NCI-H82 treated with DMSO at 0.1 percent for 48 hours (cell line): Measurements from ENCODE around the gene ZBTB26.
A peak's percentile ranks its signal among the peaks of the same experiment; 100 is the strongest.

ENCODE experiments used
- DNase-seq: peaks from one replicate; lab custom pipeline; 2025; ENCODE audit not compliant: unreplicated experiment; lab: John Stamatoyannopoulos, UW

ZBTB26 gene, protein sequence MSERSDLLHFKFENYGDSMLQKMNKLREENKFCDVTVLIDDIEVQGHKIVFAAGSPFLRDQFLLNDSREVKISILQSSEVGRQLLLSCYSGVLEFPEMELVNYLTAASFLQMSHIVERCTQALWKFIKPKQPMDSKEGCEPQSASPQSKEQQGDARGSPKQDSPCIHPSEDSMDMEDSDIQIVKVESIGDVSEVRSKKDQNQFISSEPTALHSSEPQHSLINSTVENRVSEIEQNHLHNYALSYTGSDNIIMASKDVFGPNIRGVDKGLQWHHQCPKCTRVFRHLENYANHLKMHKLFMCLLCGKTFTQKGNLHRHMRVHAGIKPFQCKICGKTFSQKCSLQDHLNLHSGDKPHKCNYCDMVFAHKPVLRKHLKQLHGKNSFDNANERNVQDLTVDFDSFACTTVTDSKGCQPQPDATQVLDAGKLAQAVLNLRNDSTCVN

DNA sequence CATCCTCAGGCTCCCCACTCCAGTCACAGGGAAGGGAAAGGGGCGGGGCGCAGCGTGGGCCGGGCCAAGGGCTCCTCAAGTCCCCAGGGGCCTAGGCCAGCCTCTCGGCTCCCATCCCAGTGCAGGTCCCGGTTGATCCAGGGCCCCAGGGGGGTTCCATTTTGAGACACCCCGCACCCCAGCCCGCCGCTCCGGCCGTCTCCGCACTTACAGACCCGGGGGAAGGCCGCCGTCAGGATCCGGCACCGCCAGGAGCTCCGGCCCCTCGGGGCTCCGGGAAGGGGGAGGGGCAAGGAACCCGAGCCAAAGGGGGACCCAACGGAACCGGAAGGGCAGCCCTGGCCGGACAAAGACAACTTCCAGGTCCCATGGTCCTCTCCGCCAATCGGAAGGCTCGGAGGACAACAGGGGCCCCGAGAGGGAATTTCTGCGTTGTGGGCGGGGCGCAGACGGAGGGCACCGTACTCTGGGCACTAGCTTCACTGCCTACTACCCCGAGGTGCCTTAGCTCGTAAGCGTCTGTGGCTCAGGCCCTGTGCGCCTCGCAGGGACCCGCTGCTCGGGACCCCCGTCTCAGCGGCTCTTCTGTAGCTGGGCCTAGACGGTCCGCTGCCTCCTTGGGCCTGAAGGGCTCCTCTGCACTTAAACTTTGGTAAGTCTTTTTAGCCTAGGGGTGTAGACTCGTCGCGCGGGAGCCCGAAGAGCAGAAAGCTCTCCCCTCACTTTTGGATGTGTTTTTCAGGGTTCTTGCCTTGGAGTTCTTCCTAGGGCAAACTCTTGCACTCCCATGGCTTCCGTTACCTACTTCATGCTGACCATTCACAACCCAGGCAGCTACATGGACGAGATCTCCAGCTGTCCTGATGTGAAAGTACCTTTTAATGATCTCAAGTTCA, at the start of gene ZBTB26:
Gene ZBTB26 (minus strand): TSS at position 287 of the 896 bp plus-strand sequence. CDS start 11,578 bp downstream, outside the sequence.
- DNase-seq = peak; percentile 73

DNA sequence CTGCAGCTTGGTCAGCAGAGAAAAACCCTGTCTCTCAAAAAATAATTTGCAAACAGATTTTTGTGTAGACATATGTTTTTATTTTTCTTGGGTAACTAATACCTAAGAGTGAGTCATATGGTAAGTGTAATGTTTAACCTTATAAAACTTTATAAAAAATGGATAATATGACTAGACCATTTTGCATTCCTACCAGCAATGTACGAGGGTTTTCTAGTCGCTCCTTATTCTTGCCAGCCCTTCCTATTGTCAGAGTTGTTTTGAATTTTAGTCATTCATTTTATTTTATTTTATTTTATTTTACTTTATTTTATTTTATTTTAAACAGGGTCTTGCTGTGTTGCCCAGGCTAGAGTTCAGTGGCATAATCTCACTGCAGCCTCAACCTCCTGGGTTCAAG, 47.3 kb upstream of the ZBTB26 start:
- no peak for DNase-seq

DNA sequence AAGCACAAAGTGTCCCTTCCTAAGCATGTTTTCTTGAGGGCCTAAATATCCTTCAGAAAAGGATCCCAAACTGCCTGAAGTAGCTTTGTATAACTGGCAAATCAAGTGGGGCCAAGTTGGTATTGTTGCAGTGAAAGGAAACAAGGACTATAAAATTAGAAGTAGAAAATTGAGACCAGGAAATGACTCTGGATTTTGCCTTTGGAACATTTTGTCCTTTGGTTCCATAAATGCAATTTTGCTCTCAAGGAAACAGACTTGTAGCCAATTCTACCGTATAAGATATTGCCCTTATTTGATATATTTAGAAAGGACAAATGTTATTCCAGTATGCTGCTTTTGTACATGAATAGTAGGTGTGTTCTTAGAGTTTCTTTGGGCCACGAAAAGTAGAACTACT, 43.9 kb upstream of the ZBTB26 start:
- DNase-seq = no peak

DNA sequence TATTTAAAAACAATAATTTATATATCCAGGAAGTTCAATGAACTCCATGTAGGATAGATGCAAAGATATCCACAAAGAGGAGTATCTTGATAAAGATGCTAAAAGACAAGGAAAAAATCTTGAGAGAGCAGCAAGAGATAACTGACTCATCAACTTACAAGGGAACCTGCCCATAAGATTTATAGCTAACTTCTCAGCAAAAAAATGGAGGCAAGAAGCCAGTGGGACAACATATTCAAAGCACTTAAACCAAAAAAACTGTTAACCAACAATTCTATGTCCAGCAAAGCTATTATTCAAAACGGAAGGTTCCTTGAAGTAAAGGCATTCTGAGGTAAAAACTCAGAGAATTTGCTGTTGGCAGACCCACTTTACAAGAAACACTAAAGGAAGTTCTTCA, 29.8 kb upstream of the ZBTB26 start:
- DNase-seq = no peak

DNA sequence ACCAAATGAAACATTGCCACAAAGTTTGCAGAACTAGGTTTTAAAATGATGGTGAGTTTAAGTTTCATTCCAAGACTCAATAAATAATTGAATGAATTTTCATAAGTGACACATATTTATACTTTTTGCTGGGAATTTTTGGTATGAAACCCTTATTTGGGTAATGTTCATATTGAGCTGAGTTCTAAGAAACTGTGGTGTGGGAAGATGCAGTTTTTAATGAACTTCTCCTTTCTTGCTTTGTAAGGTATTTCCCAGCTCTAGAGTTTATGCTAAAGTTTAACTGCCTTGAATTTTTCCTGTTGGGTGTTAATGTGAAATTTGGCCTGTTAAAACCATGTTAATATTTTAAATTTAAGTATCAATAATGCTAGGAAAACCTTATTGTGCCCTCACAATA, 24.6 kb upstream of the ZBTB26 start:
- DNase-seq = no peak

DNA sequence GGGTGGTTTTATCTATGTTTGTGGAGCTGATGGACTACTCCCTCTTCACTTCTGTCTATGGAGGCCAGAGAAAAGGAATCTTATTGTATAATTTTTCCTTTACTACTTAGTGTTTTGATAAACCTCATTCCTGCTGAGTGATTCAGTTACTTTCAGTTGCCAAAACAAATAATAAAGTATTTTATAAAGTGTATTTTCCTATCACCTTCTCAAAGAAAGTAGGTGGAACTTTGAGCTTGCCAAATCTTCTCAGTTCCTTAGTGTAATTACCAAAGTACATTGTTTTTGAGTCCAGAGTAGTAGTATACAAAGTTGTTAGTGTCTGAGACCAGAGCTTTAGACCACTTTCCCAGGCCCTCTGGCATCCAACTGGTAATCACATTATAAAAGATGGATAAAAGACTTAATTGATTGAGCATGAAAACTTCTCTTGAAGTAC, 23.0 kb upstream of the ZBTB26 start:
- DNase-seq = no peak

DNA sequence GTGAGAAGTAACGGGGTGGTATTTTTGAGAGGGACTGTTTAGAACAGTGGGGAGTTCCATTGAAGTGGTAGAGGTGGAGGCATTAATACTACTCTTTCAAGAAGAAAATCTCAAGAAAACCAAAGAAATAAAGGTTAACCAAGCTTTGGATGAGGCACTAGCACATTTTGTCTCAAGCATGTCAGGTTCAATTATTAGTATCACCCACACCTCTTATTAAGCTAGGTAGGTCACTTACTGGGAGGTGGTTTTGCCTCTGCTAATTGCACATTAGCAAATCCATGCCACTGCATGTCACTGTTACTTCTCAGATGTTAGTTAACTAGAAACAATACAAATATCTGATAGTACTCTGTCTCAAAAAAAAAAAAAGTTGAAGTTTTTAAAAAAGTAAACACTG, 19.7 kb upstream of the ZBTB26 start:
- DNase-seq = no peak

DNA sequence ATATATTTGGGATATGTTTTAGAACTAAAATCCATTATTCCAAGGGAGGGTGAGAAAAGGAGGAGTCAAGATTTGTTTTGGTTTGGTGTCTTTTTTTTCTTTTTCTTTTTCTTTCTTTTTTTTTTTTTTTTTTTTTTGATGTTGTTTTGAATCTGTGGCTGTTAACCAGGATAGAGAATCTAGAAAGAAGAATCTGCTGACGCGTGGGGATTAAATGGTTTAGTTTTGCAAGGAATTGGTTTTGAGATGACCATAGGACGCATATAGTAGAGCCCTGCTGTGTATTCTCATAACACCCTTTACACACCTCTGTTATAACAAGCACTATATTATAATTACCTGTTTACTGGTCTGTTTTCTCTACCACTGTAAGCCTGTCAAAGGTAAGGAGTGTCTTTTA, 19.0 kb upstream of the ZBTB26 start:
- DNase-seq = no peak

DNA sequence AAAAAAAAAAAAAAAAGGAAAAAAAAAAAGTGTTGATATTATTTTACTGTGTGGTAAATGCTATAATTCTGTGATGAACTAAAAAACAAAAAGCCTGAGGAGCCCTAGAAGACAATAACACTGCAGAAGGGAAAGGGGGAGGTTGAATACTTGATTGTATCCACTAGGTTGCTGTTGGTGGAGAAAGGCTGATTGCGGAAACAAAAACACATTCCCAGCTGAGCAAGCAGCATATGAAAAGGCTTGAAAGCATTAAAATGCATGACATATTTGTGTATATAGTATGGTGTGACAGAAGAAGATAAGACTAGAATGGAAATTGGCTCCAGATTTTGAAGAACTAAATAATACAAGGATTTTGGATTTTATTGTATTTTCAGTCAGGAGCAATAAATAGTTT, 18.4 kb upstream of the ZBTB26 start:
- DNase-seq = no peak

DNA sequence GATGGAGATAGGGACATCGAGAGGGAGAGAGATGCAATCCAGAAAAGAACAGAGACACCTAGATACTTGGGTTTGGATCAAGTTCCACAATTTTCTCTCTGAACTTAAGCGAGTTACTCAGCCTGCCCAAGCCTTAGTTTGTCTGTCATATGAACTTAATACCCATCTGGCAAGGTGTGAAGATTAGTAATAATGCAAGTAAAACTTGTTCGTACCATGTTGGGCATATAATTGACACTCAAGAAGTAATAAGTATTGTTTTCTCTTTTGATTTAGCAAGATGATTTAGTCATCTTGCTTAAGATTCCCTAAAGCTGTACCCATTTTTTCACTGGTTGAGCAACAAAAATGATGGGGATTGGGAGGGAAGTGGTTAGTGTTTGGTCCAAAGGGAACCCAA, 17.0 kb upstream of the ZBTB26 start:
- no peak for DNase-seq

DNA sequence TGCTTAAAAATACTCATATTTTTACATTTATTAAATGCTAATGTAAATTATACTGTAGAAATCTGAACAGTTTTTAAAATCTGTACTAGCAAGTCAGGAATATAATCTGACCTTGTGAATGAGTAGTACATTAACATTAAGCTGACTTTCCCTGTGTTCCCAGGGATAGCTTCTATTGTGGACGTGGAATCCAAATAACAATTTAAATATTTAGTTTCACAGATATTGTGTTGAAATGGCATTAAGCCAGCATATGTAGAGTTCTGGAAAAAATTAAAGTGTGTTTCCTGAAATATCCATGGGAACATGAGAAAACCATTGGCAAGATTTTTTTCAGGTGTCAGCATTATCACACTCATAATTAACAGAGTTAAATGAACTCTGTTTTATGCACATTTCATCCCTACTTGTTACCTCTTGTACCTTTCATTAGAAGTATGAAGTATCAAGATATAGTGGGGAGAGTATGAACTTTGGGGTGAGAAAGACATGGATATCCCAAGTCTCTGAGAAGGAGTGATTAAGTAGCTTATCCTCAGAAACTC, 15.2 kb upstream of the ZBTB26 start:
- no peak for DNase-seq

DNA sequence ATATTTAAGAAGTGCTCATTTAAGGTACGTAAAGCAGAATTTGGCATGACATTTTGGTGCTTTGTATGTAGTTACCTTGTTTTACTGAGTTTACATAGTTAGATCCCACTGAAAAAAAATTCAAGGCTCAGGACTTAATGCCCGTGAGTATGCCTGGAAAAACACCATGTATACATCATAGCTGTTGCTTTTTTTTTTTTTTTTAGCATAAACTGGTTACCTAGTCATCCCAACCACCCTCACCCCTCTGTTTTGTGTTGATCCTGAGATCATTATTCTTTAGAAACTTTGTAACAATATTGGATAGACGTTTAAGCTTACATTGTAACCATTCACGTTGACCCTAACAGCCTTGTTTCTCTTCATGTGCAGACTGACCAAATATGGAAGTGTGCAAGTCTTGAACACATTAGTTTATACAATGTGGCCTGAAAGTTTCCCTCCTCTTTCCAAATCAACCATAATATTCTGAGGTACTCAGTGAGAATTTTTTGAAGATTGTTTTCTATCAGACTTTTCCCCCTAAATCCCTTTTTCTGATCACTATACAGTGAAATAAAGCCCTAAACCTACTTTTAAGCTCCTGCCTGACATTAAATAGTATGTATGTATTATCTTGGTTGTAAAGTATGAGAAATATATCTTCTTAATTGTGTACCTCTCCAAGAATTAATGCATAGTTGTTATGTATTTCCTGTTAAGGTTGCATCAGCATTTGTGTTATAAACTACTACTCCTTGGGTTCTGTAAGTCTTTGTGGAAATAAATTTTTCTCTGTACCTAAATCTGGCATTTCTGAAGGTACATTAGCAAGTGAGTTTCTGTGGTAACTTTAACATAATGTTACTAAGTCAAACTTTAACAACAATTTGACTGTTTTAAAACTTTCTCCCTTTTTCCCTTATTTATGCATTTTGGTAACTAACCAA, 13.9 kb upstream of the ZBTB26 start:
- no peak for DNase-seq

DNA sequence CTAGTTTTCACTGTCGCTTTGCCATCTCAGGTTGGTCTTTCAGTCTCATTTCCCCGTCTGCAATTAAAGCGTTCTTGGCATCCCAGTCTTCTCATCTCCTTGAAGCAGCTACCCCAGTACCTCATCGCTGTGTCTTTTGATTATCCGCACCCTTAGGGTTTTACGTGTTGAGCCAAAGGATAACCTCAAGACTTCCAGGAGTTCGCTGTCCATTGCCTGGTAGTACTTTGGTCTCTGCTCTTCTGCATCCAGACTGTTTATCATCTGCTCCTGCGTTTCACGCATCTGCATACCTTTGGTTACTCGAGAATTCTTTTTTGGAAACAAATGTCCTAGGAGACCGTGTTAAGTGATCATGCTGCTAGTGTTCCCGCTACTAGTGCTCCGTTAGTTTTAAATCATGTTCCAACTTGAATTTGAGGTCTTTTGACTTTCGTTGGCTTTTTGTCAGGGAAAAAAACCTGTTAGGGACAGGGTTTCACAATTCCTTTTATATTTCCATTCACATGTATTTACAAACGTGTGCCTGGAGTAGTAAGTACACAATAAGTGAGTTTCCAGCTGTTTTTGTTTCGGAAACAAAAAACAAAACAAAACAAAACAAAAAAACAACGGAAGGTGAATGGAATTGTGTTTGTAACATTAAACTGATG, 10.4 kb upstream of the ZBTB26 start:
- DNase-seq = no peak

DNA sequence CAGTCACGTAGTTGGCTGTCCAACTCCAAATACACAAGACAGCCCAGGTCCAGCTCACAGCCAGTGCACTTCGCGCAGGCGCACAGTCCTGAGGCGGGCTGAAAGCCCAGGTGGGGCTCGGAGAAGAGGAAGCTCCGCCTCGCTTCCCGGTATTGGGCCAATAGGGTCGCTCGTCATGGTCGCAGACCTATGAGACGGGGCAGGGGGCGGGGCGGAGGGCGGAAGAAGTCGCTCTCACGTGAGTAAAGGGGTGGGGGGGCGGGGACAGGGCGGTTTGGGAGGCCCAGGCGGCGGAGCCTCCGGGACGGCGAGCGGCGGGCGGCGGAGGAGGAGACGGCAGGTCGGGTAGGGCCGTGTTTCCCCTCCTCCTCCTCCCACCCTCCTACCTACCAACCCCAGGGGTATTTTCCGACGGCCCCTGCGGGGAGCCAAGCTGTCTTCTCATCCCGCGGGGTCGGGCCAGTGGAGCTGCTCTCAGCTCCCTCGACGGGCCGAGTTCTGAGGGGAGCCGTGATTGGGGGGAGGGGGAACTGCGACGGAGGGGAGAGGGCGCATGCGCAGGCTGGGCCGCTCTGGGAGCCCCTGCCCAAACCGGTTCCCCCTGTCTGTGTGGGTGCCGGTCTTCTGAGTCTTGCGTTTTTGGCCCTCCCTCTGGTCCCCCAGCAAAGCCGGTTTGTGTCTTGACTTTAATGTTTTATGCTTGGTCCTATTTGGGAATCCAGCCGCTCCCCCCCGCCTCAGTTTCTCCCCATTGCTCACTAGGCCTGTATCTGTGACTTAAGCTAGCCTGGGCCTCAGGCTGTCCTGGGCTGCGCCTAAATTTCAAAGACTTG, 9.7 kb upstream of the ZBTB26 start, which contains the start of gene RABGAP1:
Gene RABGAP1 (plus strand): TSS at position 272 of the 833 bp plus-strand sequence. CDS start 16,040 bp downstream, outside the sequence.
- peak; percentile 88 for DNase-seq

DNA sequence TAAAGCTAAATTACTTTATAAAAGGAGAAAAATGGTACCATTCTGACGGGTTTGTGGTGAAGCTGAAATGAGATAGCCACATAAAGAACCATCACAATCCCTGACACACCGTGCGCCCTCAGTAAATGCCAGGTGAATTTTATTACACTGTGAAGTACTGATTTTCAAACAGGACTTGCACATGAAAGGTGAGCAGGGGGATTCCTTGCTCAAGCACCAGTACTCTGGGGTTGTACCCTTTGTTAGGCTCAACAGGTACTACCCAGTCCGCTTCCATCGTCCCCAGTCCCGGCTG, 9.1 kb upstream of the ZBTB26 start:
- DNase-seq = no peak

DNA sequence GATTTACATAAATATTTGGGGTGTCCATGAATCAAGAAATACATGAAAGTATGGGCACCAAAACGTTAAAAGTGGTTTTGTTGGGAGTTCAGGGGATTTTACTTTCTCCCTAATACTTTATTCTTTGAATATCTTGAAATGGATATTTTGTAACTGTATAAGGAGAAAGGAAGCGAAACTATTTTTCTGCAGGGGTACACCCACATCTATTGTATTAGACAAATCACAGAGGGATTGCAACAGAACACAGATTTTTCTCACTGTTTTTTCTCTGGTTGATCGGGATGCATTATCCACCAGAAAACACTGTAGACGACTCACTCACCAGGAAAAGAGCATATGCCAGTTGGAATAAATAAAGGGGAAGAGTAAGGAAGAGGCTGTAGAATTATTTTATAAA, 8.3 kb upstream of the ZBTB26 start:
- no peak for DNase-seq

DNA sequence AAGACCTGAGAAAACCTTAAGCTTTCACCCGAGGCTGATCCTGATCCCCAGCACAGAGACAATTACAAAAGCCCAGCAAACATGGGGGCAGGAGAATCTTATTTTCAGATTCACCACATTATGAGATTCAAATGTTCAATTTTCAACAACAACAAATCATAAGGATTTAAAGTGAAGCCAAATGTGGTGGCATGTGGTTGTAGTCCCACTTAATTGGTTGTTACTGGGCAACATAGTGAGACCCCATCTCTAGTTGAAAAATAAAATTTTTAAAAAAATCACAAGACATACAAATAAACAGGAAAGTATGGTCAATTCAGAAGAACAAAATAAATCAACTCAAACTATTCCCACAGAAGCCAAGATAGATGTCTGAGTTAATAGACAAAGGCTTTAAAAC, 5.6 kb upstream of the ZBTB26 start:
- DNase-seq = no peak

DNA sequence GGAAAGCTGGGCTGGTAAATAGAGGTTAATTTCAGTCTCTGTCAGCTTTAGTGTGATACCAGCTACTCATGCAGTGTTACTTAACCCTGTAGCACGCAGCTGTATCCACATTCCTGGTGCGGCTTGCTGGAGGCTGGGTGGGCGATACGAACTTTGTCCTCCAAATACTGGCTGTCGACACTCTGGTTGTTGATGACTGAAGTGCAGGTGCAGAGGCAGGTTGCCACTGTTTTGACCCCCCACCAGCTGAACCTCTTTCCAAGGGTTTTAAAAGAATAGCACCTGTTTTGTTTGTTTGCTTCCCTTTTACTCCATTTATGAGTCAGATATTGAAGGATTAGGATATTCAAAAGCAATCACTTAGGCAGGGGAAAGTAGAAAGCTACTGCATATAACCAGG, 5.2 kb upstream of the ZBTB26 start:
- DNase-seq = no peak

DNA sequence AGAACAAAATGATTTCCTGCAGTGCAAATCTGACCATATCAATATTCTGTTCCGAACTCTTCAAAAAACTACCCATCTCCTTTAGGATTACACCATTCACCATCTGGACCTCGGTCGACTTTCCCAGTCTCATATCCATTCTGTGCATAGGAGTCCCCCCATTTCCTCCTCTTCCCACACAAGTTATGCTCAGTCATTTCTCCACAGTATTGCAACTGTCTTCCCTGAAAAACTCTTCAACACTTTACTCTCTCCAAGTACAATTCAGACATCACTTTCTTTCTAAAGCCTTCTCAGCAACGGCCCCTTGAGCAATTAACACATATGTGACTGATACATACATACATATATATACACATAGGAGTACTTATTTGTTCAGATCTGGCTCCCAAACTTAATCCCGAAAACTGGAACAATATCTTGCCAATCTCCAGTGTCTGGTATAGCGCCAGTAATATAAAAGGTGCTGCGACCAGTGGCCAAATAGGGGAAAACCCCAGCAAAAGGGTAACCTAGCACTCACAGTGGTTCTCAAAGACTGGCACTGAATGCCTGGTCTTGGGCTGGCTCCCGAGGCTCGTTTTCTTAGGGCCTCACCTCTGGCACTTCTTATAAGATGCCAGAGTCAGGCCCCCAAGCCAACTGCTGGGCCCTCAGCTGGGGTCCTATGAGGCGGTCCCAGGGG, 629 bp downstream of the ZBTB26 start:
- no peak for DNase-seq
